GM21786 (cell line): Measurements from ENCODE around the gene BATF3.

Experiments used
- ATAC-seq: cut with Tn5 transposase; IDR thresholded peaks from one replicate; pipeline ENCODE4 v1.9.1; 2021; ENCODE audit not compliant: unreplicated experiment

The BATF3 gene

DNA sequence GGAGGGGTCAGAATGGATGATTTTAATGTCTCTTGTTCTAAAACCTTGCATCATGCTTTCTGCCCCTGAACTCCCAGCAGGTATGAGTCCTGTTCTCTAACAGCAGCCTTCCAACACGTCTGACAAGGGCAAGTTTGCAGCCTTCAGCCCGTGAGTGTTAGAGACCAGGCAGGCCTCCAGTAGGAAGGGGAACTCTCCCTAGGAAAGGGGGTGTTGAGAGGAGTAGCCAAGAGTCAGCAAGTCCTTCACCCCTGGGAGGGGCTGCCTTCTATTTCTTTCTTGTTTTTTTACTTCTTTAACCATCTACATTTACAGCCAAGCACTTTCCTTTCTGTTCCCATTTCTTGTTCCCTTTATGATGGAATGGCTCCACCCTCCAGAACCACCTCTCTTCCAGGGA is 14.2 kb downstream of the BATF3 start:
- no peak for ATAC-seq

- no peak for ATAC-seq
Measured at GRCh38 chr1:212684521-212685090, 15.0 kb downstream of the BATF3 start.

DNA sequence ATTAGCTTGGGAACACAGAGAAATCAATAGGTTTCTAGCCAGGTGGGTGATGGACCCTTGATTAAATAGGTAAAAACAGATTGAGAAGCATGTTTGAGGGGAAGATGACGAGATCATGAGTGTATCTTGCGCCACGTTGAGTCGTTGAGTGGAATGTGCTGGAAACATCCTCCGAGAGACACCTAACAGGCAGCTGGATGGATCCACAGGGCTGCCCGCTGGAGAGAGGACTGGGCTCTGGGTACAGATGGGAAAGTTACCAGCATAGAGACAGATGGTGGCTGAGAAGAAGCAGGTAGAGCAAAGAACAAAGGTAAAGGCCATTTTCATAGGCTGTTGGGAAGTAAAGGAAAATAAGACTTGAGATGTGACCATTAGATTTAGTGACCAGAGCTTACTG is 15.6 kb downstream of the BATF3 start:
- ATAC-seq, result no peak

- peak; percentile 70 for ATAC-seq
Measured at GRCh38 chr1:212683357-212683722, 16.3 kb downstream of the BATF3 start.

GRCh38 chr1:212680680-212681389 is 18.8 kb downstream of the BATF3 start:
- ATAC-seq, result no peak

DNA sequence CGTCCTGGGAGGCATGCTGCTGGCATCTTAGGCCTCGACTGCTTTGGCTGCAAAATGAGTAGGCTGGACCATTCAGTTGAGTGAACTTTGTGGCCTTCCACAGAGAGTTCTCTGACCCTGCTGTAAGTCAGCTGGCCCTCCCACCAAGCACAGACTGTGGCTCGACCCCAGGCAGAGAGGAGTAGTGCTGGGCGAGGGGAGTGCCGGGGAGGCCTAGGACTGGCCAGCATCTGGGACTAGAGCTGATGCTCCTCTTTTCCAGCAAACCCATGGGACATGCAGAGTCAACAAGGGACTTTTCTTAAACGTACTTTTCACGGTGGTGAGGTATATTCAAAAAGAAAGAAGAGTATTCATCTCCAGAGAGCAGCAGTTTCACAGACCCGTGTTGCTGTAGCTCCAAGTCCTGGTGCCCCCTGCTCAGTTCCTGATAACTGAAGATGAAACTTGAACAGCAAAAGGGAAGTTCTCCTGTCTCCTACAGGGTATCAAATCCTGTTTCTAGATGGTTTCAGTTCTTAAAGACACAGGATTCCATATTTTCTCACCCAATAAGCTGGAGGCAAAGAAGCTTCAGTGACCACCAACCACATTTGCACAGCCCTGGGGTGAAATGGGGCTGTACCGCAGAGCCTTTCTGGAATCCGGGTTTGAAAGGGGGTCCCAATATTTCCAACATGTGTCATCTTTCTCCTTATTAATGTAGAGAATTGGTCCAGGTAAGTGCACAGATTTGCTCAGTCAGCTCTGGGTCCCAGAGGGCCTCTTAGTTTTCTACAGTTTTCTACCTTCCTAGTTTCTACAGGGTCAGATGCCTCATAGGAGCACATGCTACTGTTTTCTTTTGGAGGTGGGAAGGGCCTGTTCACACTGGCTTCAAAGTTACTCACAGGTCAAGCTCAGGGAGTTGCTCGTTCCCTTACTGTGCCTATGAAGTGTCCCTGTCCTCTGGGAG is 20.9 kb downstream of the BATF3 start:
- ATAC-seq, result peak; percentile 63

DNA sequence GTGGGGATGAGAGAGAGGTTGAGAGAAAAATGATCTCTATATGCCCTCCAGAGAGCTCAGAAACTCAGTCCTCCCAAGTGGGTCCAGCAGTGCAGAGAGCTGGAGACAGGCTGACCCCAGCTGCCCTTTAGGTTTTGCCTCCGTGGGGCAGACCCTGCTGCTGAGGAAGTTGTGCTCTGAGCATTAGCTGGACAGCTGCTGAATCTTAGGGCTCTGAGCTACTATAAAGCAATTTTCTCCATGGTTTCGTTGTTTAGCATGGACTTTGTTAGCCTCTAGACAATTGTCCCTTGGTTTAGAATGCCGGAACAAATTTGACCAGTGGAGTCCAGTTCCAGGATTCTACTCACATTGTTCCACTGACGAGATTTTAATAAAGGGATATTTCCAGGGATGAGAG is 22.1 kb downstream of the BATF3 start:
- ATAC-seq, result no peak

- ATAC-seq, result no peak
Measured at GRCh38 chr1:212677136-212677535, 22.5 kb downstream of the BATF3 start.

GRCh38 chr1:212675675-212676074 is 24.0 kb downstream of the BATF3 start:
- no peak for ATAC-seq

DNA sequence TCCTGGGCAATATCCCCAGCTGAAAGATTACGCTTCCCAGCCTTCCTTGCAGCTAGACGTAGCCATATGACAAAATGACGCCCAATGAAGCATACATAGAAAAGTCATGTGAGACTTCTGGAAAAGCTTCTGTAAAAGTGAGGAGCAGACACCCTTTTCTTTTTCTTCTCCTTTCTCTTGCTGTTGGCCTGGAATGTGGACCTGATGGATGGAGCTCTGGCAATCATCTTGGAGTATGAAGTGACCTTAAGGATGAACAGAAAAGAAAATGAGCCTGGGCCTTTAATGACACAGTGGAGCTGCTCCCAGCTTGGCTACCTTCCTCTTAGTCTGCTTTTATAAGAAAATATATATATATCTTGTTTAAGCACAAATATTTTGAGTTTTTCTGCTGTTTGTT is 24.8 kb downstream of the BATF3 start:
- ATAC-seq, result no peak

DNA sequence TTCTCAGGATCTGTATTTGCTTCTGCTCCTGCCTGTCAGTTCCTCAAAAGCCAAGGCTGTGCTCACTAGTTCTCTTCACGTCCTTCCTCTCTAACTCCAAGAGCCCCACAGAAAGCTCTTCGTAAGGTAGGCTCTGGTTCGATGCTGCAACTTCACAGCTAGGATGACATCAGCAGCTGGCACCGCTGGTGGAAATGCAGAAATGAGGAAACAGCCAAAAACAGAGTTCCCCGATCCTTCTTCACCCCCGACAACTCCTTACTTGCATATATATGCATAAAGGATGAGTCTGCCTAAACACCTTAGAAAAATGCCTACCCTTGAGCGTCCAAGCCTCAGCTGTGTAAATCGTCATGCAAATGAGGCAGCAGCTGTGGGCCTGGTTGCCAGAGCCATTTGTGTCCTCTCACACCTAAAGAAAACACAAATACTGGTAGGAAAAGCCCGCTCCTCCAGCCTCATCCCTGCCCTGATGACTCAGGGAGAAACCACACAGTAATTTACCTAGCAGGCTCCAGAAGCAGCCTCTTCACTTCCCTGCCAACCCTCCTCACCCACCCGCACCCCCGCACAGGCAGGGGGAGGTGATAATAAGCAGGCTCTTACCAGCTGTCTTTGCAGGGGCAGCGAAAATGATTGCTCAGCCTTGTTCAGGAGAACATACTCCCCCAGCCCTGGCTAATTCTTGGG is 28.2 kb downstream of the BATF3 start:
- ATAC-seq, result peak; percentile 48

DNA sequence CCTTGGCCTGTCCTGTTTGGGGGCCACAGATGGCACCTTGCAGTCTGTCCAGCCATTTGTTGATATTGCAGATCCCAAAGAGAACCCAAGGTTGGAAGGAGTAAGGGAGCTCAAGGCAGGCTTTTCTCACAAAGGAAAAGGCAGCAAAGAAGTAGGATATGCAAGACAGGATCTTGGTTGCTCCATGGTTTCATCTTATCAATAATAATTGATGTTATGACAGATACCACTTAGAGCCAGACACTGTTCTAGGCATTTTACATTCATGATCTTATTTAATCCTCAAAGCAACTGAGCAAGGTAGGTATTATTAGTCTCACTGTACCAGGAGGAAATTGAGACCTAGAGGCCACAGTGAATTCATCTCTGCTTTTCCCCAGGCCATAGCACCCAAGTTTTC is 28.8 kb downstream of the BATF3 start:
- ATAC-seq, result no peak

DNA sequence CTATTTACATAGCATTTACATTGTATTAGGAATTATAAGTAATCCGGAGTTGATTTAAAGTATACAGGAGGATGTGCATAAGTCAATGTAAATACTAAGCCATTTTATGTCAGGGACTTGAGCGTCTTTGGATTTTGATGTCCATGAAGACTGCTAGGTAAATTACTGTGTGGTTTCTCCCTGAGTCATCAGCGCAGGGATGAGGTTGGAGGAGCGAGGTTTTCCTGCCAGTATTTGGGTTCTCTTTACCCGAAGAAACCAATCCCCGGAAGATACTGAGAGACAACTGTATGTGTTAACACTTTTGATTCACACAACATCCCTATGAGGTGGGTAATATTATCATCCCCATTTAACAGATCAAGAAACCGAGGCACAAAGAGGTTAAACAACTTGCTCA is 29.3 kb downstream of the BATF3 start:
- ATAC-seq, result no peak

DNA sequence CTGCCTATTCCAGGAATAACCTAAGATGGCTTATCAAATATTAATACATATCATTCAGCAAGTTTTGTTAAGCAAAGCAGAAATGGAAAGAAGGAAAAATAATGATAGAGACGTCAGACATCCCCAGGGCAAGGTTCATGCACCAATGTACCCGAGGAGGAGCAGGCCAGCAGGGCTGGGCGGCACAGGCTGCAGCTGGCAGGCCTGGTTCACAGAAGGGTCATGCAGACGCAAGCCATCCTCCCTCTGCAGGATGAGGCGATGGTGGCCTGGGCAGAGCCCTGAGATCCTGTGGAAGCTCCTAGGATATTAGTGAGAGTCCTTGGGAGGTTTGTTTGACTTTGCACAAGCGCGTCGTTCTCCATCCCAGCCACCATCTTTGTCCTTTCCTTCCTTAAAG is 30.0 kb downstream of the BATF3 start:
- no peak for ATAC-seq

GRCh38 chr1:212669102-212669501 is 30.5 kb downstream of the BATF3 start:
- no peak for ATAC-seq

DNA sequence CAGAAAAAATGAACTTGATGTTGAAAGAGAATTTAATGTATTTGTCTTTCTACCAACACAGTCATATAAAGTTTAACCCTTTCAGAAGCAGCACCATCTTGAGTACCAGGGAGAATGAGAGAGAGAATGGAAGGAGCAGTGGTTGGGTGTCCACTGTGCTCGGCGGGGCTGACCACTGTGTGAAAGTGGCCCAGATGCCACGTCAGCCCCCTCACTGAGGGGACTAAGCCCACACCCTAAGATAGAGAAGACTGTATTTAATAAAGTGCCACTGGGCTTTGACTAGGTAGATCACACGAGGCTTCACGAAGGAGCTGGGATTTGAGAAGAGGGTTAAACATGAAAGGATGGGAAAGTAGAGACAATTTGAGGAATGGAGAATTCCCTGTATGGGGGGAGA is 31.2 kb downstream of the BATF3 start:
- ATAC-seq, result no peak

DNA sequence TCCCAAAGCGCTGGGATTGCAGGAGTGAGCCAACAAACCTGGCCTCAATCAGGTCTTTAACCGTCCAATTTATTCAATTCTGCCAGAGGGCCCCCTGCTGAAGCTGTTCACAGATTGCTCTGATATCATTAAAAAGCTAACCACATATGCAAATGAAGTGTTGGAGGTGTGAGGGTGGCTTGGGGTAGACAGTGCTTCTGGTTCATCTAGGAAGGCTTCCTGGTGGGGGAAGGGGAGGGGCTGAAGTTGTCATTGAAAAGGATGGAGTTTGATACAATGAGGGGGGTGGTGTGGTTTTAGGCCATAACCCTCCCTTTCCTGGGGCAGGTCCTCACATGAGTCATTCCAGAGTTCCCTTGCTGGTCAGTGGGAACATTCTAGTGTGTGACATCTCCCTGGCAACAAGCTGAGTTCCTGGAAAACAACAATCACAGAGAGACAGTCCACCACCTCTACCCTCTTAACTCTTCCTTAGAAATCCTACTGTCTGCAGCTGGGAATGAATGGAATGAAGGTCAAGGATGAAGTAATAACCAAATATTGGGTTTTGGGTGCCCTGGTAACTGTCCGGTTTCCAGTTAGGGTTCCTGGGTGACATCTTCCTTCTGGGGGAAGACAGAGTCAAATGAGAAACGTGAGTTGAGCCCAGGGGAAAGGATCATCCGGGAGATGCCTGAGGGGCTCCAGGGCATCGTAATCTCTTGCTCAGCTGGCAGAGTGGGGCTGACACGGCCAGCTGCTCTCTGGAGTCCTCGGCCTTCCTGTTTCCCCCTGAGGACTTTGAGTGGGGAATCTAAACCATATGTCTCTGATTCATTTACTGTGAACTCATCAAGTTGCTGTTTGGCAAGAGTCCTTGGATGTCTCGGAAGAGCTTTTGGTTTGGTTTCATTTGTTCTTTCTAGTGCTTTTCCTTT is 32.2 kb downstream of the BATF3 start:
- ATAC-seq, result no peak

- ATAC-seq, result no peak
Measured at GRCh38 chr1:212666116-212666775, 33.4 kb downstream of the BATF3 start.

GRCh38 chr1:212665241-212666115 is 34.2 kb downstream of the BATF3 start:
- ATAC-seq, result peak; percentile 85
